HG02678 (cell line): ENCODE data around the gene GTF3C5.
"Not testable (repeated sequence)": the region's sequence is repeated elsewhere in the genome, so short reads cannot be mapped to it uniquely, and the experiment has no call there.

Experiments used
- ATAC-seq: cut with Tn5 transposase; IDR thresholded peaks from one replicate; pipeline ENCODE4 v1.9.1; 2021; ENCODE audit warnings: mild to moderate bottlenecking, moderate library complexity; ENCODE audit not compliant: unreplicated experiment

The GTF3C5 gene

GRCh38 chr9:132995121-132995420 lies 35.7 kb upstream of the GTF3C5 start:
- ATAC-seq = no peak

- no peak for ATAC-seq
Measured at GRCh38 chr9:132995879-132996278, 34.9 kb upstream of the GTF3C5 start.

- ATAC-seq = no peak
Measured at GRCh38 chr9:132996526-132996925, 34.3 kb upstream of the GTF3C5 start.

GRCh38 chr9:132997591-132997990 lies 33.2 kb upstream of the GTF3C5 start:
- no peak for ATAC-seq

GRCh38 chr9:132998221-132998620 lies 32.6 kb upstream of the GTF3C5 start:
- not testable (repeated sequence) for ATAC-seq

GRCh38 chr9:132998831-132999635 lies 31.8 kb upstream of the GTF3C5 start:
- no peak for ATAC-seq

- no peak for ATAC-seq
Measured at GRCh38 chr9:133002147-133003070, 28.4 kb upstream of the GTF3C5 start.

GRCh38 chr9:133003071-133003461 lies 27.7 kb upstream of the GTF3C5 start:
- ATAC-seq = no peak

GRCh38 chr9:133003671-133004090 lies 27.1 kb upstream of the GTF3C5 start:
- ATAC-seq = no peak

- no peak for ATAC-seq
Measured at GRCh38 chr9:133004091-133004998, 26.5 kb upstream of the GTF3C5 start.

- no peak for ATAC-seq
Measured at GRCh38 chr9:133004999-133005760, 25.6 kb upstream of the GTF3C5 start.

GRCh38 chr9:133005957-133006356 lies 24.8 kb upstream of the GTF3C5 start:
- ATAC-seq = no peak

- ATAC-seq = no peak
Measured at GRCh38 chr9:133006731-133007352, 24.0 kb upstream of the GTF3C5 start.

GRCh38 chr9:133008406-133008805 lies 22.4 kb upstream of the GTF3C5 start:
- no peak for ATAC-seq

- no peak for ATAC-seq
Measured at GRCh38 chr9:133008824-133009223, 22.0 kb upstream of the GTF3C5 start.

- no peak for ATAC-seq
Measured at GRCh38 chr9:133009906-133010582, 20.8 kb upstream of the GTF3C5 start.

GRCh38 chr9:133014696-133015095 lies 16.1 kb upstream of the GTF3C5 start:
- ATAC-seq = no peak

- ATAC-seq = no peak
Measured at GRCh38 chr9:133023117-133023890, 7.5 kb upstream of the GTF3C5 start.

- no peak for ATAC-seq
Measured at GRCh38 chr9:133026426-133026825, 4.4 kb upstream of the GTF3C5 start.
